Dedifferentiated amniotic fluid mesenchymal stem cell (primary cell): Measurements from ENCODE around the gene NRG3.

Source experiments
- DNase-seq: peaks from one replicate; pipeline ENCODE4 v3.0.0-alpha.2; 2016; ENCODE audit errors: extremely low spot score

NRG3 gene

GRCh38 chr10:82212753-82213152, 337.8 kb downstream of the NRG3 start:
- DNase-seq: no peak

GRCh38 chr10:82213784-82214183, 338.8 kb downstream of the NRG3 start:
- DNase-seq: no peak

- DNase-seq: no peak
Measured at GRCh38 chr10:82221056-82221455, 346.1 kb downstream of the NRG3 start.

GRCh38 chr10:82221601-82222149, 346.7 kb downstream of the NRG3 start:
- DNase-seq: no peak

GRCh38 chr10:82228701-82229100, 353.7 kb downstream of the NRG3 start:
- DNase-seq: no peak

GRCh38 chr10:82234173-82234572, 359.2 kb downstream of the NRG3 start:
- DNase-seq: no peak

- no peak for DNase-seq
Measured at GRCh38 chr10:82236084-82236731, 361.2 kb downstream of the NRG3 start.

- DNase-seq: no peak
Measured at GRCh38 chr10:82238291-82238690, 363.3 kb downstream of the NRG3 start.

GRCh38 chr10:82240408-82240807, 365.4 kb downstream of the NRG3 start:
- DNase-seq: no peak

GRCh38 chr10:82242778-82243177, 367.8 kb downstream of the NRG3 start:
- DNase-seq: no peak

- no peak for DNase-seq
Measured at GRCh38 chr10:82245157-82245556, 370.2 kb downstream of the NRG3 start.

- DNase-seq: no peak
Measured at GRCh38 chr10:82245906-82246560, 371.0 kb downstream of the NRG3 start.

- no peak for DNase-seq
Measured at GRCh38 chr10:82249141-82249540, 374.1 kb downstream of the NRG3 start.

- DNase-seq: no peak
Measured at GRCh38 chr10:82251222-82251906, 376.4 kb downstream of the NRG3 start.

GRCh38 chr10:82252081-82252480, 377.1 kb downstream of the NRG3 start:
- DNase-seq: no peak

- no peak for DNase-seq
Measured at GRCh38 chr10:82254237-82254636, 379.2 kb downstream of the NRG3 start.

GRCh38 chr10:82256275-82256674, 381.3 kb downstream of the NRG3 start:
- DNase-seq: no peak

GRCh38 chr10:82266438-82266837, 391.4 kb downstream of the NRG3 start:
- DNase-seq: no peak

GRCh38 chr10:82267014-82267413, 392.0 kb downstream of the NRG3 start:
- DNase-seq: no peak

GRCh38 chr10:82267465-82267864, 392.5 kb downstream of the NRG3 start:
- DNase-seq: no peak

- no peak for DNase-seq
Measured at GRCh38 chr10:82267960-82268359, 393.0 kb downstream of the NRG3 start.

GRCh38 chr10:82277591-82277990, 402.6 kb downstream of the NRG3 start:
- DNase-seq: no peak
